Calu3 (cell line): Measurements from ENCODE around the gene DRAXIN. TPM values are rescaled to one million over a fixed set of nuclear protein-coding genes. Genes with fewer than 3 reads are reported as not detected.

Source experiments
- BruUV-seq: library from RNA; stranded (reverse); fragments of 400-500 nt; replicated peaks from 2 replicates; lab custom pipeline; 2021; lab: Mats Ljungman, UMichigan
- CTCF ChIA-PET: fragments of 300-600 bp; sonication (Branson Sonifier 250); formaldehyde crosslinking; loops from one replicate; lab custom pipeline; 2022; ENCODE audit warnings: antibody characterized with exemption; lab: Charles Lee
- DNase-seq: peaks from one replicate; pipeline ENCODE4 v3.0.0; 2022
- H3K27ac Mint-ChIP-seq: one replicate; pipeline ENCODE4 v1.8.0; 2022; ENCODE audit warnings: mixed read lengths; ENCODE audit not compliant: unreplicated experiment
- H3K27me3 Mint-ChIP-seq: one replicate; pipeline ENCODE4 v1.8.0; 2022; ENCODE audit warnings: mixed read lengths; ENCODE audit not compliant: unreplicated experiment
- H3K36me3 Mint-ChIP-seq: one replicate; pipeline ENCODE4 v1.8.0; 2022; ENCODE audit warnings: mild to moderate bottlenecking, moderate library complexity, mixed read lengths; ENCODE audit not compliant: insufficient read depth, unreplicated experiment
- H3K4me1 Mint-ChIP-seq: one replicate; pipeline ENCODE4 v1.8.0; 2022; ENCODE audit warnings: mild to moderate bottlenecking, low read depth, mixed read lengths; ENCODE audit not compliant: unreplicated experiment
- H3K4me3 Mint-ChIP-seq: one replicate; pipeline ENCODE4 v1.8.0; 2022; ENCODE audit warnings: mild to moderate bottlenecking, low read depth, moderate library complexity, mixed read lengths; ENCODE audit not compliant: unreplicated experiment
- H3K9me3 Mint-ChIP-seq: one replicate; pipeline ENCODE4 v1.8.0; 2022; ENCODE audit warnings: low read depth, mixed read lengths; ENCODE audit not compliant: unreplicated experiment
- CTCF ChIP-seq: fragments of 200-600 bp; IDR thresholded peaks from one replicate; pipeline ENCODE4 v1.8.0; 2022; ENCODE audit warnings: antibody characterized with exemption; ENCODE audit not compliant: unreplicated experiment
- intact Hi-C: fragments of 100-400 bp; cut with micrococcal nuclease; formaldehyde crosslinking; loops from one replicate; pipeline ENCODE4 v1.10.0; 2022; ENCODE audit not compliant: unreplicated experiment
- total RNA-seq: library from RNA; stranded (reverse); gene quantifications from 2 replicates; pipeline ENCODE4 v1.2.3, GENCODE V29; 2022

DRAXIN gene
- total RNA-seq, 1 experiment from 2014 or later: not detected

DNA sequence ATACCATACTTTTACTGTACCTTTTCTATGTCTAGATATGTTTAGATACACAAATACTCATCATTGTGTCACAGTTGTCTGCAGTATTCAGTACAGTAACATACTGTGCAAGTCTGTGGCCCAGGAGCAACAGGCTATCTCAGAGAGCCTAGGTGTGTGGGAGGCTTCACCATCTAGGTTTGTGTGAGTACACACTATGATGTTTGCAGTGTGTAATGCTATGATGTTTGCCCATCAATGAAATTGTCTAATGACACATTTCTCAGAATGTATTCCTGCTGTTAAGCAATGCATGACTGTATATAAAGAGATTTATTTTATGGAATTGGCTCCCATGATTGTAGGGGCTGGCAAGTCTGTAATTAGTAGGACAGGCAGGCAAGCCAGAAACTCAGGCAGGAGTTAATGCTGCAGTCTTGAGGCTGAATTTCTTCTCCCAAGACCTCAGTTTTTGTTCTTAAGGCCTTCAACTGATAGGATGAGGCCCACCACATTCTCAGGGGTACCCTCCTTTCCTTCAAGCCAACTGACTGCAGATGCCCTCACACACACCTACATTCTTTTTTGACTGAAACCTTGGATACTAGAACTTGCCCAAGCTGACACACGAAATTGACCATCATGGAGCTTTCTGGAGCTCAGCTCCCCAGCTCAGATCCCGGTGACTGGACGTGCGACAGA is 36.8 kb downstream of the DRAXIN start:
- no peaks in the 10 kb centered on the region for H3K36me3 Mint-ChIP-seq
- intact Hi-C loops: no loop called here
- H3K27me3 Mint-ChIP-seq: no peaks in the 10 kb centered on the region
- CTCF ChIA-PET: no interaction called here
- H3K27ac Mint-ChIP-seq: no peak overlapping the region
- no peaks in the 10 kb centered on the region for H3K9me3 Mint-ChIP-seq
- TF ChIP-seq CTCF: no peak
- no TSS peak for BruUV-seq
- H3K4me3 Mint-ChIP-seq: no peak overlapping the region
- DNase-seq: no peak
- H3K4me1 Mint-ChIP-seq: no peaks in the 10 kb centered on the region

DNA sequence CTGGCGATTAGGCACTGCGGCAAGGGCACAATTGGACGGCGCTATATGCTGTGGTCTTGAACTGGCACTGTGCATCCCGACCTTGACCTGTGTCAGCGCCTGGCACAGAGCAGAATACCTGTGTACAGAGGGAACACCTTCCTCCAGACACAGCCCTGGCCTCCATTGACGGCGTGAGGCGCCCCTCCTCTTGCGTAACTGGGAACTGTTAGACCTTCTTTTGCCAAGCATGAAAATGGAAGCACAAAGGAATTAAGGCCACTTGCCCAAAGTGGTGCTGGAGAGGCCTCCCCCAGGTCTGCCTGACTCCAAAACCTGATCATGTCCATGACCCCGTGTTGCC is 37.6 kb downstream of the DRAXIN start:
- no peak for TF ChIP-seq CTCF
- BruUV-seq: no TSS peak
- CTCF ChIA-PET: no interaction called here
- Mint-ChIP-seq H3K4me3 (no peak overlapping the region), H3K4me1 (no peaks in the 10 kb centered on the region), H3K36me3 (no peaks in the 10 kb centered on the region), H3K27ac (no peak overlapping the region), H3K27me3 (no peaks in the 10 kb centered on the region), H3K9me3 (no peaks in the 10 kb centered on the region)
- intact Hi-C loops: no loop called here
- no peak for DNase-seq

- no peak for DNase-seq
- Mint-ChIP-seq H3K4me3 (no peak overlapping the region), H3K36me3 (no peaks in the 10 kb centered on the region), H3K27ac (no peak overlapping the region), H3K9me3 (no peaks in the 10 kb centered on the region), H3K27me3 (no peaks in the 10 kb centered on the region), H3K4me1 (no peaks in the 10 kb centered on the region)
- BruUV-seq: no TSS peak
- TF ChIP-seq CTCF: no peak
- CTCF ChIA-PET: no interaction called here
- intact Hi-C loops: no loop called here
These were observed 38.3 kb downstream of the DRAXIN start for GRCh38 chr1:11729498-11730428.

DNA sequence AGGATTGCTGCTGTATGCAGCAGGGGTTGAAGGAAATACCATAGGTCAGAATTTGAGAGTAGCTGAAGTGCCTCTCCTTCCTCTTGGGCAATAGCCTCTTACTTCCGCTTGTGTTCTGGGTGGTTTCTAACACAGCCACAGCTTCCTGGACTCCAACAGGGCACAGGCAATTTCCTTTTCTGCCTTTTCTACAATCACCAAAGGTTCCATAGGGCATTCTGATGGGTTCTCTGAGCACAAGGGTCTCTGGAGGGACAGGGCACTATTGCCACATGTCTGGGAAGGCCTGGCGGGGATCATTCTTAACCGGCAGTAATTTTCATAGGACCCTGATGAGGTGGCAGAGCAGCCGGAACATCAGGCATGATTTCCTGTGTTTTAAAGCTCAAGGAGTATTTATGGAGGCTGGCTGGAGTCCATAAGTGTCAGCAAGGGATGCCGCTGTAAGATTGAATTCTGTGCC is 39.0 kb downstream of the DRAXIN start:
- no peak overlapping the region for H3K27ac Mint-ChIP-seq

More for the DNA sequence above, 39.0 kb downstream of the DRAXIN start:
- BruUV-seq: no TSS peak
- no peaks in the 10 kb centered on the region for H3K27me3 Mint-ChIP-seq
- CTCF ChIA-PET: no interaction called here
- DNase-seq: no peak
- intact Hi-C loops: no loop called here
- no peak for TF ChIP-seq CTCF
- H3K36me3 Mint-ChIP-seq: peaks cover 3% of the 10 kb centered on the region
- H3K4me3 Mint-ChIP-seq: no peak overlapping the region
- H3K9me3 Mint-ChIP-seq: no peaks in the 10 kb centered on the region
- H3K4me1 Mint-ChIP-seq: peaks cover 1% of the 10 kb centered on the region
